CD14-positive monocyte (primary cell): ENCODE results near the gene MTSS2. TPM values are rescaled to one million over a fixed set of nuclear protein-coding genes. Genes with fewer than 3 reads are reported as not detected.

Experiments
- DNase-seq, 3 donors: peaks; one replicate each; pipeline ENCODE4 v3.0.0-alpha.2; 2011 to 2022
- H2AFZ ChIP-seq: 2 replicates; pipeline ENCODE4 v1.6.0; 2012; ENCODE audit warnings: mild to moderate bottlenecking, low read depth, low read length, inconsistent platforms; ENCODE audit not compliant: insufficient read depth, poor library complexity, severe bottlenecking
- H3K27ac ChIP-seq, 2 donors: 1 replicate in 1 of 2; 2 replicates in 1 of 2; pipeline ENCODE4 v1.5.1; 2012 to 2013; ENCODE audit warnings: low read length in 2 of 2, control low read depth in 1 of 2, inconsistent platforms in 1 of 2, low read depth in 1 of 2, mild to moderate bottlenecking in 1 of 2
- H3K27me3 ChIP-seq, 2 donors: one replicate each; pipeline versions ENCODE4 v1.6.0 to v1.6.1; 2011 to 2013; ENCODE audit warnings: low read length in 2 of 2; ENCODE audit not compliant: control insufficient read depth in 2 of 2, insufficient read depth in 2 of 2
- H3K36me3 ChIP-seq, 2 donors: replicated peaks in 1 of 2; 1 replicate in 1 of 2; 2 replicates in 1 of 2; pipeline versions ENCODE4 v1.5.1 to v1.6.1; 2012 to 2013; ENCODE audit warnings: low read length in 2 of 2, control low read depth in 1 of 2, inconsistent platforms in 1 of 2, mild to moderate bottlenecking in 1 of 2; ENCODE audit not compliant: insufficient read depth in 2 of 2, control insufficient read depth in 1 of 2
- H3K4me1 ChIP-seq, 2 donors: 1 replicate in 1 of 2; 2 replicates in 1 of 2; pipeline versions ENCODE4 v1.5.1 to v1.6.1; 2012 to 2013; ENCODE audit warnings: low read length in 2 of 2, control low read depth in 1 of 2, inconsistent platforms in 1 of 2, mild to moderate bottlenecking in 1 of 2, moderate library complexity in 1 of 2; ENCODE audit not compliant: insufficient read depth in 2 of 2, control insufficient read depth in 1 of 2
- H3K4me2 ChIP-seq: replicated peaks from 2 replicates; pipeline ENCODE3; 2012; ENCODE audit warnings: low read length, moderate library complexity, mild to moderate bottlenecking; ENCODE audit not compliant: poor library complexity, severe bottlenecking; ENCODE audit errors: extremely low read depth
- H3K4me3 ChIP-seq, 3 experiments: fragments of 200-600 bp in 1 of 3; sonication (generic) in 1 of 3; replicated peaks in 1 of 3; 1 replicate in 2 of 3; 2 replicates in 1 of 3; pipeline ENCODE4 v1.5.1; 2011 to 2013; ENCODE audit warnings: low read length in 3 of 3, mild to moderate bottlenecking in 3 of 3, control low read depth in 2 of 3, low read depth in 2 of 3, inconsistent platforms in 1 of 3, moderate library complexity in 1 of 3
- H3K79me2 ChIP-seq: 2 replicates; pipeline ENCODE4 v1.6.0; 2012; ENCODE audit warnings: mild to moderate bottlenecking, control low read depth, inconsistent platforms, low read length, moderate library complexity; ENCODE audit not compliant: insufficient read depth
- H3K9ac ChIP-seq: 2 replicates; pipeline ENCODE4 v1.6.0; 2017; ENCODE audit warnings: low read length, mild to moderate bottlenecking; ENCODE audit not compliant: insufficient read depth, poor library complexity, severe bottlenecking
- H3K9me3 ChIP-seq, 2 donors: replicated peaks in 1 of 2; 1 replicate in 1 of 2; 2 replicates in 1 of 2; pipeline versions ENCODE4 v1.5.1 to v1.6.1; 2012 to 2013; ENCODE audit warnings: low read length in 2 of 2, control low read depth in 1 of 2; ENCODE audit not compliant: control insufficient read depth in 1 of 2, insufficient read depth in 1 of 2
- H4K20me1 ChIP-seq: 2 replicates; pipeline ENCODE4 v1.6.0; 2012; ENCODE audit warnings: mild to moderate bottlenecking, low read length, control low read depth, moderate library complexity; ENCODE audit not compliant: insufficient read depth
- H3K27ac Mint-ChIP-seq, 7 donors: one replicate each; pipeline ENCODE4 v1.8.0; 2020; ENCODE audit warnings: mild to moderate bottlenecking in 7 of 7, mixed read lengths in 7 of 7, moderate library complexity in 6 of 7, inconsistent platforms in 2 of 7
- H3K27me3 Mint-ChIP-seq, 3 donors: one replicate each; pipeline ENCODE4 v1.8.0; 2021 to 2022; ENCODE audit warnings: low read depth in 3 of 3, mild to moderate bottlenecking in 3 of 3, mixed read lengths in 3 of 3, moderate library complexity in 3 of 3, inconsistent platforms in 1 of 3
- H3K36me3 Mint-ChIP-seq, 2 donors: one replicate each; pipeline ENCODE4 v1.8.0; 2020; ENCODE audit warnings: mixed read lengths in 2 of 2, inconsistent platforms in 1 of 2, mild to moderate bottlenecking in 1 of 2
- H3K4me1 Mint-ChIP-seq: one replicate; pipeline ENCODE4 v1.8.0; 2020; ENCODE audit warnings: mild to moderate bottlenecking, mixed read lengths
- H3K4me3 Mint-ChIP-seq, 2 donors: one replicate each; pipeline ENCODE4 v1.8.0; 2020; ENCODE audit warnings: mild to moderate bottlenecking in 2 of 2, mixed read lengths in 2 of 2, moderate library complexity in 1 of 2
- H3K9me3 Mint-ChIP-seq, 7 donors: one replicate each; pipeline ENCODE4 v1.8.0; 2020 to 2022; ENCODE audit warnings: mixed read lengths in 7 of 7, mild to moderate bottlenecking in 6 of 7, moderate library complexity in 6 of 7, inconsistent platforms in 2 of 7
- WGBS: methylation state at CpG from one replicate; pipeline ENCODE4 v1.1.5; 2013; ENCODE audit warnings: missing lambda C conversion rate; ENCODE audit not compliant: insufficient coverage; 5-methylcytosine and 5-hydroxymethylcytosine counted together
- intact Hi-C, 2 donors: fragments of 100-400 bp; cut with micrococcal nuclease; formaldehyde crosslinking; loops; one replicate each; pipeline versions ENCODE4 v1.15.0 to v1.15.1; 2023
- polyA plus RNA-seq, 3 donors: library from polyadenylated mRNA; depleted of rRNA in 1 of 3; unstranded in 2 of 3; stranded (reverse) in 1 of 3; fragments of 300-500 nt in 2 of 3; fragments of >200 nt in 1 of 3; fragmentation: Illumina TruSeq in 2 of 3; gene quantifications; 1 replicate in 2 of 3; 2 replicates in 1 of 3; pipeline ENCODE4 v1.2.3, GENCODE V29; 2012 to 2021
- TF ChIP-seq, protein P1 (sequence below): fragments of 200-600 bp; IDR thresholded peaks from one replicate; pipeline ENCODE4 v1.8.0; 2022; ENCODE audit warnings: antibody characterized with exemption, mild to moderate bottlenecking

MTSS2 gene
- polyA plus RNA-seq, 3 donors = 1.5 TPM; not detected in 2

DNA sequence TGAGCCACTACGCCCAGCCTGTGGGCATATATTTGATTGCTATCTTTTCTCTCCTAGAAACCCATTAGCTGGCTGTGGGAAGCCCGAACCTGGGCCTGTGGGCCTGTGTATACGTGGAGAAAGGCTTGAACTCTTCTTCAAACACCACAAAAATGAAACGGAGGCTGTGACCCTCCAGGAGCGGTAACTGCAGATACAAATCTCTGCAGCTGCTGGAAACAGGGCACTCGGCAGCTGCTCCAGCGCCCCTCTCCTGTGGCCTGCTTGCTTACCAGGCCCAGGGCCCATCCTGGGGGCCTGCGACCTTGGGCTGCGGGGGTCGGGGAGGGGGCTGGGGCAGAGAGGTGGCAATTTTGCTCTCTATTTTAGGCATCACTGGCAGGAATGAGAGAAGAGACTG, 28.0 kb upstream of the MTSS2 start:
- H4K20me1 ChIP-seq = peaks cover 6% of the 10 kb centered on the region
- TF ChIP-seq, protein P1, sequence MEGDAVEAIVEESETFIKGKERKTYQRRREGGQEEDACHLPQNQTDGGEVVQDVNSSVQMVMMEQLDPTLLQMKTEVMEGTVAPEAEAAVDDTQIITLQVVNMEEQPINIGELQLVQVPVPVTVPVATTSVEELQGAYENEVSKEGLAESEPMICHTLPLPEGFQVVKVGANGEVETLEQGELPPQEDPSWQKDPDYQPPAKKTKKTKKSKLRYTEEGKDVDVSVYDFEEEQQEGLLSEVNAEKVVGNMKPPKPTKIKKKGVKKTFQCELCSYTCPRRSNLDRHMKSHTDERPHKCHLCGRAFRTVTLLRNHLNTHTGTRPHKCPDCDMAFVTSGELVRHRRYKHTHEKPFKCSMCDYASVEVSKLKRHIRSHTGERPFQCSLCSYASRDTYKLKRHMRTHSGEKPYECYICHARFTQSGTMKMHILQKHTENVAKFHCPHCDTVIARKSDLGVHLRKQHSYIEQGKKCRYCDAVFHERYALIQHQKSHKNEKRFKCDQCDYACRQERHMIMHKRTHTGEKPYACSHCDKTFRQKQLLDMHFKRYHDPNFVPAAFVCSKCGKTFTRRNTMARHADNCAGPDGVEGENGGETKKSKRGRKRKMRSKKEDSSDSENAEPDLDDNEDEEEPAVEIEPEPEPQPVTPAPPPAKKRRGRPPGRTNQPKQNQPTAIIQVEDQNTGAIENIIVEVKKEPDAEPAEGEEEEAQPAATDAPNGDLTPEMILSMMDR = no peak
- H3K27me3 ChIP-seq = no peaks in the 10 kb centered on the region
- WGBS = 82% methylated on average over 3 of the region's 10 CpGs
- no peak overlapping the region for H3K27ac ChIP-seq
- DNase-seq = no peak
- H2AFZ ChIP-seq = no peak overlapping the region
- no peaks in the 10 kb centered on the region for H3K9me3 ChIP-seq
- no peaks in the 10 kb centered on the region for H3K4me1 Mint-ChIP-seq
- H3K4me3 ChIP-seq = no peak overlapping the region
- H3K4me2 ChIP-seq = no peak overlapping the region
- no peaks in the 10 kb centered on the region for H3K79me2 ChIP-seq
- H3K36me3 Mint-ChIP-seq = peaks cover 52 to 65% of the 10 kb centered on the region in 2 donors
- H3K36me3 ChIP-seq = peaks cover 36 to 71% of the 10 kb centered on the region in 2 donors
- peaks cover 0 to 2% (median 0%) of the 10 kb centered on the region in 3 donors for H3K27me3 Mint-ChIP-seq
- no peaks in the 10 kb centered on the region for H3K9me3 Mint-ChIP-seq
- intact Hi-C loops = no loop called here
- no peak overlapping the region for H3K27ac Mint-ChIP-seq
- H3K4me3 Mint-ChIP-seq = no peak overlapping the region
- H3K9ac ChIP-seq = no peak overlapping the region
- no peaks in the 10 kb centered on the region for H3K4me1 ChIP-seq

DNA sequence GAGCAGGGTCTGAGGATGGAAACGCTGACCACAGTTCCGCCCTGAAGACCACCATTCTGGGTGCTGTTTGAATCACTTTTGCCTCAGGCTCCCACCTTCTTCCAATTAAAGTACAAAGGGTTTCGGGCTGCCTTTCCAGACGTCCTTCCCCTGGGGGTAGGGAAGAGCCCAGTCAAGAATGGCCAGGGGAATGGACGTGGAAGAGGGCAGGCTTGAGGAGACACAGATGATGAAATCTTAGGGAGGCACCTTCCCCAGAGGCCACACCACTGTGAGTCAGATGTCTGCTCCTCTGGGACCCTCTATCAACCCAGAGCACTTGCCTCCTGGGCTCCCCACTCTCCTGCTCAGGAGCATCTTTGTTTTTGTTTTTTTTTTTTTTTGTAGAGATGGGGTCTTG, 27.5 kb upstream of the MTSS2 start:
- peak overlapping the region in 1 of 7 donors; percentile 35 for H3K27ac Mint-ChIP-seq
- H3K27me3 Mint-ChIP-seq = peaks cover 0 to 2% (median 0%) of the 10 kb centered on the region in 3 donors
- no peaks in the 10 kb centered on the region for H3K4me1 Mint-ChIP-seq
- 100% methylated on average over 2 of the region's 5 CpGs for WGBS
- intact Hi-C loops = no loop called here
- Histone ChIP-seq H3K4me1 (no peaks in the 10 kb centered on the region), H3K36me3 (peaks cover 39 to 71% of the 10 kb centered on the region in 2 donors), H3K4me3 (no peak overlapping the region), H4K20me1 (peaks cover 6% of the 10 kb centered on the region), H2AFZ (no peak overlapping the region), H3K4me2 (no peak overlapping the region), H3K79me2 (no peaks in the 10 kb centered on the region), H3K27ac (no peak overlapping the region), H3K9me3 (no peaks in the 10 kb centered on the region), H3K27me3 (no peaks in the 10 kb centered on the region), H3K9ac (no peak overlapping the region)
- no peak overlapping the region for H3K4me3 Mint-ChIP-seq
- no peak for DNase-seq
- peaks cover 53 to 66% of the 10 kb centered on the region in 2 donors for H3K36me3 Mint-ChIP-seq
- TF ChIP-seq, protein P1 = no peak
- H3K9me3 Mint-ChIP-seq = no peaks in the 10 kb centered on the region
